Measurements from ENCODE around the gene CEP164.

Gene CEP164

DNA sequence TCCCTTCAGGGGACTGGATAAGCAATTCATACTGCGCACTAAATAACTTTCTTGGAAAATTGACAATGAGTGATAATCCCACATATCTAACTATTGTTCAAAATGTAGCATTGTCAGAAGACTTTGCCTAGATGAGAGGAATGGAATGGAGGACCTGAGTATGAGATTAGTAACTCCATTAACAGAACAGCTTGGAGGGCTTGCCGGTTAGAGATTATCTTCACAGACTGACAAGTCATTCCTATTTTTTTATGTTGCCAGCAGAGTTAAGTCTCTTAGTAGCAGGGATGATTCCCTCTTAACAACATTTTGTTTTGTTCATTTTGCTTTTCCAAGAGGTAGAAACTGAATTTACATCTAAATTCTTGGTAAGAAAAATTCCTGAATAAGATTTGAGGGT, 43.6 kb upstream of the CEP164 start:
- no peak for DNase-seq (ENCODE audit: low spot score)
- TF ChIP-seq CTCF (IDR thresholded peaks at IDR 0.05; ENCODE audit: borderline replicate concordance, control extremely low read depth, extremely low read depth, insufficient read depth, missing control alignments): no peak
- in situ Hi-C loops (cut with MboI; ENCODE audit: low sequenced_read_pairs, unreplicated experiment): no loop called here

DNA sequence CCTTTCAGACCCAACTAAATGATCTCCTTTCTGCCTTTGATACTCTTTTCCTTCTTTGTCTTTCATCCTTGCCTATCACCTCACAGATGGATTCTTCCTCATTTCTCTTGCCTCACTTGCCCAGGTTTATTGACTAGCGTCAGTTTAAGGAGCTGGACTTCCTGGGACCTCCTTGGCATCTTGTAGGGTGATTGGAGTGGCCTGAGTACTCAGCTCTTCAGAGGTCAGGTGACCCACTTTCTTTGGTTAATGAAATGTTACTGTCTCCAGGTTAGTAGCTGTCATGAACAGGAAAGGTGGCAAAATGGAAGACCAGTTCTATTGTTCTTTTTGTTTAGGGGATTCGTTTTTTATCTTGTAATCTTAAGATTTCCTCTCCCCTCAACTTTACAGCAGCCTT, 41.1 kb upstream of the CEP164 start:
- in situ Hi-C loops (cut with MboI; ENCODE audit: low sequenced_read_pairs, unreplicated experiment): no loop called here
- DNase-seq (ENCODE audit: low spot score): no peak
- no peak for TF ChIP-seq CTCF (IDR thresholded peaks at IDR 0.05; ENCODE audit: borderline replicate concordance, control extremely low read depth, extremely low read depth, insufficient read depth, missing control alignments)

GRCh38 chr11:117287668-117288067, 40.0 kb upstream of the CEP164 start:
- DNase-seq (ENCODE audit: low spot score): no peak
- in situ Hi-C loops (cut with MboI; ENCODE audit: low sequenced_read_pairs, unreplicated experiment): no loop called here
- TF ChIP-seq CTCF (IDR thresholded peaks at IDR 0.05; ENCODE audit: borderline replicate concordance, control extremely low read depth, extremely low read depth, insufficient read depth, missing control alignments): no peak

DNA sequence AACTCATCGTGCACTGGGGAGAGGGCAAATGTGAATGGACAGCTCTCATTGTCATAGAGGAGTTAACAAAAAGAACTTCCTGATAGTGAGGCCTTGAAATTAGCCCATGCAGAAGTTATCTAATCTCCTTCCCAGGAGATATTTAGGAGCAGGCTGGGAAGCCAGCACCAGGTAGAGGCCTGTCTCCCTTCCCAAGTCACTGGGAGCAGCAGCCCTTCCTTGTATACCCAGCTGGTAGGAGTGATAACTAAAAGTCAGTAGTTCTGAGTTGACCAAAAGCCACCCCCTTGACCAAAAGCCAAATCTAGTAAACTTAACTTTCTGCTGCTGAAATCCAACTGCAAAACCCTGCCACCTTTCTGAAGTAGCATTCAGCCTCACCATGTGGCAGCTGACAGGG, 37.9 kb upstream of the CEP164 start:
- TF ChIP-seq CTCF (IDR thresholded peaks at IDR 0.05; ENCODE audit: borderline replicate concordance, control extremely low read depth, extremely low read depth, insufficient read depth, missing control alignments): no peak
- in situ Hi-C loops (cut with MboI; ENCODE audit: low sequenced_read_pairs, unreplicated experiment): no loop called here

GRCh38 chr11:117290809-117291396, 36.8 kb upstream of the CEP164 start, which contains the start of gene BACE1-AS:
Gene BACE1-AS (plus strand): TSS chr11:117291346.
- in situ Hi-C loops (cut with MboI; ENCODE audit: low sequenced_read_pairs, unreplicated experiment): no loop called here
- no peak for TF ChIP-seq CTCF (IDR thresholded peaks at IDR 0.05; ENCODE audit: borderline replicate concordance, control extremely low read depth, extremely low read depth, insufficient read depth, missing control alignments)
- DNase-seq (ENCODE audit: low spot score): no peak

More for the DNA sequence above, 37.9 kb upstream of the CEP164 start:
- DNase-seq (ENCODE audit: low spot score): no peak

DNA sequence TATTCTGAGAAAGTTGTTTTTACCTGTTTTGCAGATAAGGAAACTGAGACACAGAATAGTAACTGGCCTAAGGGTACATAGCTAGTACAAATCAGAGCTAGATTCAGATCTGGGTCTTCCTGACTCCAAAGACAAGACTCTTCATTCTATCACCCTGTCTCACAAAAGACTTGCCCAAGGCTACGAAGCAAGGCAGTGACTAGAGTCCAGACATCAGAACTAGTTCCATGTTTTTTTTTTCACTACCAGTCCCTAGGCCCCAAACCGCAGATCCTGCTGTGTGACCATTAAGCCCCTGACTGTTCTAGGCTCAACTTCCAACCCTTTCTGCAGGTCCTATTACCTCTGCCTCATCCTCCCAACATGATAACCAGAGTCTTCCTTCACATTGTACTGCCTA, 35.0 kb upstream of the CEP164 start:
- no peak for TF ChIP-seq CTCF (IDR thresholded peaks at IDR 0.05; ENCODE audit: borderline replicate concordance, control extremely low read depth, extremely low read depth, insufficient read depth, missing control alignments)
- in situ Hi-C loops (cut with MboI; ENCODE audit: low sequenced_read_pairs, unreplicated experiment): no loop called here
- no peak for DNase-seq (ENCODE audit: low spot score)
